GM23248 (cell line): ENCODE measurements around the gene SPATA6.

Experiments used
- EZH2 ChIP-seq: fragments of 200-600 bp; sonication (generic); IDR thresholded peaks from 2 replicates; pipeline ENCODE4 v1.6.1; 2018; ENCODE audit warnings: antibody characterized with exemption, mild to moderate bottlenecking; ENCODE audit not compliant: insufficient read depth, poor library complexity, severe bottlenecking
- EZH2phosphoT487 ChIP-seq: fragments of 200-600 bp; sonication (generic); IDR thresholded peaks from 2 replicates; pipeline ENCODE4 v1.6.1; 2018; ENCODE audit warnings: antibody characterized with exemption, moderate library complexity, mild to moderate bottlenecking, low read depth; ENCODE audit not compliant: insufficient read depth

GRCh38 chr1:48329486-48329885, 142.5 kb downstream of the SPATA6 start:
- TF ChIP-seq EZH2 (no peak), EZH2phosphoT487 (no peak)
